Measurements from ENCODE around the gene NUFIP2.

DNA sequence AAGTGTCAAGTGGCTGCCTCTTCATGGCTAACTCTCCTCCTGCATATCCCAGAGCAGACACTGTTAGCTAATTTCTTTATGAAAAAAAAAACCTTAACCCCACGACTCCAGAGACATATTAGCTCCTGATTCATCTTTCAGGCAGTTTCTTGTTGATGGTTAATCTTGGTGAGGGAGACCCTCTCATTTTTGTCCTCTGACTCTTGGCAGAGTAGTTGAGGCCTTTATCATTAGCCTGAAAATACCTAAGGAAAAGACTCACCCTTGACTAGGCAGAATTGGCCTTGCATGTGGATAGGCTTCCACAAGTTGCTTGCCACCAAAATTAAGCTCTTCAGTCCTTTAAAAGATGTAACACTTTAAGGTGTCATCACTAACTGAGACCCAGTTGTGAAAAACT is 43.3 kb downstream of the NUFIP2 start:
- TF ChIP-seq ARNTL (CRISPR knock-in tag; IDR thresholded peaks at IDR 0.05; ENCODE audit: borderline replicate concordance, low read depth) (no peak), BACH2 (CRISPR knock-in tag; IDR thresholded peaks at IDR 0.05; ENCODE audit: borderline replicate concordance) (no peak), ISL1 (CRISPR knock-in tag; IDR thresholded peaks at IDR 0.05) (no peak), OSR1 (CRISPR knock-in tag; IDR thresholded peaks at IDR 0.05) (no peak), ZNF70 (CRISPR knock-in tag; IDR thresholded peaks at IDR 0.05) (no peak), ESRRG (CRISPR knock-in tag; IDR thresholded peaks at IDR 0.05) (no peak), CSDC2 (CRISPR knock-in tag; IDR thresholded peaks at IDR 0.05) (no peak)
- TF ChIP-seq, protein P1, sequence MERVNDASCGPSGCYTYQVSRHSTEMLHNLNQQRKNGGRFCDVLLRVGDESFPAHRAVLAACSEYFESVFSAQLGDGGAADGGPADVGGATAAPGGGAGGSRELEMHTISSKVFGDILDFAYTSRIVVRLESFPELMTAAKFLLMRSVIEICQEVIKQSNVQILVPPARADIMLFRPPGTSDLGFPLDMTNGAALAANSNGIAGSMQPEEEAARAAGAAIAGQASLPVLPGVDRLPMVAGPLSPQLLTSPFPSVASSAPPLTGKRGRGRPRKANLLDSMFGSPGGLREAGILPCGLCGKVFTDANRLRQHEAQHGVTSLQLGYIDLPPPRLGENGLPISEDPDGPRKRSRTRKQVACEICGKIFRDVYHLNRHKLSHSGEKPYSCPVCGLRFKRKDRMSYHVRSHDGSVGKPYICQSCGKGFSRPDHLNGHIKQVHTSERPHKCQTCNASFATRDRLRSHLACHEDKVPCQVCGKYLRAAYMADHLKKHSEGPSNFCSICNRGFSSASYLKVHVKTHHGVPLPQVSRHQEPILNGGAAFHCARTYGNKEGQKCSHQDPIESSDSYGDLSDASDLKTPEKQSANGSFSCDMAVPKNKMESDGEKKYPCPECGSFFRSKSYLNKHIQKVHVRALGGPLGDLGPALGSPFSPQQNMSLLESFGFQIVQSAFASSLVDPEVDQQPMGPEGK (CRISPR knock-in tag; IDR thresholded peaks at IDR 0.05; ENCODE audit: borderline replicate concordance), result no peak
- TF ChIP-seq, protein P2, sequence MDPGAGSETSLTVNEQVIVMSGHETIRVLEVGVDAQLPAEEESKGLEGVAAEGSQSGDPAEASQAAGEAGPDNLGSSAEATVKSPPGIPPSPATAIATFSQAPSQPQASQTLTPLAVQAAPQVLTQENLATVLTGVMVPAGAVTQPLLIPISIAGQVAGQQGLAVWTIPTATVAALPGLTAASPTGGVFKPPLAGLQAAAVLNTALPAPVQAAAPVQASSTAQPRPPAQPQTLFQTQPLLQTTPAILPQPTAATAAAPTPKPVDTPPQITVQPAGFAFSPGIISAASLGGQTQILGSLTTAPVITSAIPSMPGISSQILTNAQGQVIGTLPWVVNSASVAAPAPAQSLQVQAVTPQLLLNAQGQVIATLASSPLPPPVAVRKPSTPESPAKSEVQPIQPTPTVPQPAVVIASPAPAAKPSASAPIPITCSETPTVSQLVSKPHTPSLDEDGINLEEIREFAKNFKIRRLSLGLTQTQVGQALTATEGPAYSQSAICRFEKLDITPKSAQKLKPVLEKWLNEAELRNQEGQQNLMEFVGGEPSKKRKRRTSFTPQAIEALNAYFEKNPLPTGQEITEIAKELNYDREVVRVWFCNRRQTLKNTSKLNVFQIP (CRISPR knock-in tag; IDR thresholded peaks at IDR 0.05; ENCODE audit: borderline replicate concordance, low read depth), result no peak

Measured in SK-N-SH treated with all-trans-retinoic acid at 6 μM for 48 hours (cell line).